Raji (cell line): ENCODE data around the gene SUSD6.

ENCODE experiments used
- POLR2A ChIP-seq: IDR thresholded peaks from 2 replicates; pipeline ENCODE4 v1.6.1; 2011; ENCODE audit warnings: low read depth, low read length, control low read depth; ENCODE audit not compliant: insufficient read depth

Gene SUSD6

GRCh38 chr14:69611172-69612013 lies at the start of gene SUSD6:
SUSD6 (plus strand) TSS chr14:69611596; CDS start chr14:69658593, 46,997 bp downstream.
- peak; percentile 57 for TF ChIP-seq POLR2A

GRCh38 chr14:69561893-69562292 lies 49.5 kb upstream of the SUSD6 start:
- no peak for TF ChIP-seq POLR2A

GRCh38 chr14:69567563-69567962 lies 43.8 kb upstream of the SUSD6 start:
- no peak for TF ChIP-seq POLR2A

GRCh38 chr14:69569859-69570258 lies 41.5 kb upstream of the SUSD6 start:
- TF ChIP-seq POLR2A: no peak

GRCh38 chr14:69570836-69571330 lies 40.5 kb upstream of the SUSD6 start:
- TF ChIP-seq POLR2A: no peak

- no peak for TF ChIP-seq POLR2A
These were observed 39.9 kb upstream of the SUSD6 start for GRCh38 chr14:69571449-69572029.

- no peak for TF ChIP-seq POLR2A
These were observed 39.2 kb upstream of the SUSD6 start for GRCh38 chr14:69572030-69572840.

- TF ChIP-seq POLR2A: no peak
These were observed 38.6 kb upstream of the SUSD6 start for GRCh38 chr14:69572841-69573135.

- TF ChIP-seq POLR2A: no peak
These were observed 38.1 kb upstream of the SUSD6 start for GRCh38 chr14:69573205-69573830.

- TF ChIP-seq POLR2A: no peak
These were observed 37.5 kb upstream of the SUSD6 start for GRCh38 chr14:69573831-69574262.

- no peak for TF ChIP-seq POLR2A
These were observed 37.0 kb upstream of the SUSD6 start, which contains the start of gene CCDC177 for GRCh38 chr14:69574263-69574953. CCDC177 (minus strand) TSS chr14:69574871; CDS start chr14:69573622, 1,249 bp downstream.

GRCh38 chr14:69574954-69575295 lies 36.5 kb upstream of the SUSD6 start:
- no peak for TF ChIP-seq POLR2A

GRCh38 chr14:69579476-69579875 lies 31.9 kb upstream of the SUSD6 start:
- no peak for TF ChIP-seq POLR2A

- no peak for TF ChIP-seq POLR2A
These were observed 31.3 kb upstream of the SUSD6 start for GRCh38 chr14:69580009-69580577.
